Measurements from ENCODE around the gene ADGB.
"Not testable (repeated sequence)": the region's sequence is repeated elsewhere in the genome, so short reads cannot be mapped to it uniquely, and the experiment has no call there.

DNA sequence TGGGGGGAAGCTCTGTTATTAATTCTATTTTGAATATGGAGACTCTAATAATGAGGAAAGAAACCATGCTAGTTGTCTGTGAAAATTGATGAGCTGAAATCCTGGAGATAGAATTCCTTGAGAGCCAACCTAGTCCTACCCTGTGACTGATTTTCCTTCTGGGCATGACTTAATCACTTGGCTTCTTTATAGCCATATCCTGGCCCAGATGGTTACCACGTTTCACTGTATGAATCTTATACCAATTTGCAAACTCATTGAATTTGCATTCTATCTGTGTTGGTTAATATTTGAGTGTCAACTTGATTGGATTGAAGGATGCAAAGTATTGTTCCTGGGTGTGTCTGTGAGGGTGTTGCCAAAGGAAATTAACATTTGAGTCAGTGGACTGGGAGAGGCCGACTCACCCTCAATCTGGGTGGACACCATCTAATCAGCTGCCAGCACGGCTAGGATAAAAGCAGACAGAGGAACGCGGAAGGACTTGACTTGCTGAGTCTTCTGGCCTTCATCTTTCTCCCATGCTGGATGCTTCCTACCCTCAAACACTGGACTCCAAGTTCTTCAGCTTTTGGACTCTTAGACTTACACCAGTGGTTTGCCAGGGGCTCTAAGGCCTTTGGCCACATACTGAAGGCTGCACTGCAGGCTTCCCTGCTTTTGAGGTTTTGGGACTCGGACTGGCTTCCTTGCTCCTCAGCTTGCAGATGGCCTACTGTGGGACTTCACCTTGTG is 255.9 kb downstream of the ADGB start:
- TF ChIP-seq, protein P1, sequence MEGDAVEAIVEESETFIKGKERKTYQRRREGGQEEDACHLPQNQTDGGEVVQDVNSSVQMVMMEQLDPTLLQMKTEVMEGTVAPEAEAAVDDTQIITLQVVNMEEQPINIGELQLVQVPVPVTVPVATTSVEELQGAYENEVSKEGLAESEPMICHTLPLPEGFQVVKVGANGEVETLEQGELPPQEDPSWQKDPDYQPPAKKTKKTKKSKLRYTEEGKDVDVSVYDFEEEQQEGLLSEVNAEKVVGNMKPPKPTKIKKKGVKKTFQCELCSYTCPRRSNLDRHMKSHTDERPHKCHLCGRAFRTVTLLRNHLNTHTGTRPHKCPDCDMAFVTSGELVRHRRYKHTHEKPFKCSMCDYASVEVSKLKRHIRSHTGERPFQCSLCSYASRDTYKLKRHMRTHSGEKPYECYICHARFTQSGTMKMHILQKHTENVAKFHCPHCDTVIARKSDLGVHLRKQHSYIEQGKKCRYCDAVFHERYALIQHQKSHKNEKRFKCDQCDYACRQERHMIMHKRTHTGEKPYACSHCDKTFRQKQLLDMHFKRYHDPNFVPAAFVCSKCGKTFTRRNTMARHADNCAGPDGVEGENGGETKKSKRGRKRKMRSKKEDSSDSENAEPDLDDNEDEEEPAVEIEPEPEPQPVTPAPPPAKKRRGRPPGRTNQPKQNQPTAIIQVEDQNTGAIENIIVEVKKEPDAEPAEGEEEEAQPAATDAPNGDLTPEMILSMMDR (IDR thresholded peaks at IDR 0.05; ENCODE audit: insufficient read depth, low read length): not testable (repeated sequence)
- TF ChIP-seq REST (IDR thresholded peaks at IDR 0.05; ENCODE audit: insufficient replicate concordance, low read depth): not testable (repeated sequence)
